IMR-90 (cell line): ENCODE results near the gene PPAN.

ENCODE experiments used
- CEBPB ChIP-seq: IDR thresholded peaks from 2 replicates; pipeline ENCODE4 v1.6.1; 2012; ENCODE audit warnings: low read depth, low read length, improper control_type of control experiment
- CHD1 ChIP-seq: IDR thresholded peaks from 2 replicates; pipeline ENCODE4 v1.6.1; 2012; ENCODE audit warnings: low read depth, low read length, improper control_type of control experiment
- CTCF ChIP-seq: conservative IDR thresholded peaks from 2 replicates; pipeline ENCODE4 v1.5.1; 2012; ENCODE audit warnings: mild to moderate bottlenecking, low read depth, low read length, improper control_type of control experiment
- ELK1 ChIP-seq: fragments of 150-350 bp; IDR thresholded peaks from 2 replicates; pipeline ENCODE4 v1.6.1; 2016; ENCODE audit warnings: low read depth, mild to moderate bottlenecking, low read length, moderate library complexity, borderline replicate concordance
- POLR2A ChIP-seq: IDR thresholded peaks from 2 replicates; pipeline ENCODE4 v1.6.1; 2012; ENCODE audit warnings: mild to moderate bottlenecking, low read depth, low read length
- RAD21 ChIP-seq: IDR thresholded peaks from 2 replicates; pipeline ENCODE4 v1.6.1; 2012; ENCODE audit warnings: low read length, improper control_type of control experiment
- RFX5 ChIP-seq: IDR thresholded peaks from 2 replicates; pipeline ENCODE4 v1.8.0; 2012; ENCODE audit warnings: low read depth, mild to moderate bottlenecking, low read length, moderate library complexity

GRCh38 chr19:10143681-10144080 is 37.5 kb downstream of the PPAN start:
- TF ChIP-seq POLR2A (no peak), ELK1 (no peak), CEBPB (no peak), CTCF (no peak), CHD1 (no peak), RFX5 (no peak), RAD21 (no peak)
